Femur (tissue), 1 donor: ENCODE measurements around the gene LEAP2.

Experiments used
- DNase-seq: peaks from one replicate; pipeline ENCODE4 v3.0.0-alpha.2; 2017

LEAP2 gene, protein sequence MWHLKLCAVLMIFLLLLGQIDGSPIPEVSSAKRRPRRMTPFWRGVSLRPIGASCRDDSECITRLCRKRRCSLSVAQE

DNA sequence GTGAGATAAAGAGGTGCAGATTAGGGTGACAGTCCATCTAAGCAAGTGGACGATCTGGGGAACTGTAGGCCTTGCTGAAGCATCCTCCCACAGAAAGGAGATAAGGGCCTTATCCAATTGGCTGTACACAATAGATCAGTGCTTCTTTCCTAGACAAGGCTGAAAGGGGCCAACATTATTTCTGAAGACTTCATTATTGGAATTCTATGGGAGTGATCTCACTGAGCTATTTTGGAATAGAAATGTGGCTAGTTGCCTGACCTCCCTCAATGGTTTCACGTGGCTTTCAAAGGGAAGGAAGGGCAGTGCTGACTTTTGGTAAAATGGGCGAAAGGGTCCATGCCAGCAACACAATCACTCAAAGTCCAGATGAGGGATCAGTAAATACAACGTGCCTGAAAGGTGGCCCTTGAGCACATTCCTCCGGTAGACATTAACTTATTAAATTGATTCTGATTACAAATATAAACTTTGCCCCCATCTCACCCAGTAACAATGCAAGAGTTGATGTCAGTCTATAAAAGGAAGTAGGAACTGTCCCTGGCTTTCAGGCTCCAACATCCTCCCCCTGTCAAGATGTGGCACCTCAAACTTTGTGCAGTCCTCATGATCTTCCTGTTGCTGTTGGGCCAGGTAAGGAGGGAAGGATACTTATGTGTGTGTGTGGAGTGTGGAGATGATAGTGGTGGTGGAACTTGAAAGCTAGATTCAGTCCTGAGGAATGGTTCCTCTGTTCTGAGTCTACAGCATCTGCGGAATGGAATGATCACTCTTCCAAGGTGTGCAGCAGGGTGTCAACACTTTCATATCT, at the start of gene LEAP2:
Gene LEAP2, plus strand, starts transcription at position 550 of the 811 bp plus-strand sequence. Its CDS starts 27 bp downstream, at position 577.
- no peak for DNase-seq

DNA sequence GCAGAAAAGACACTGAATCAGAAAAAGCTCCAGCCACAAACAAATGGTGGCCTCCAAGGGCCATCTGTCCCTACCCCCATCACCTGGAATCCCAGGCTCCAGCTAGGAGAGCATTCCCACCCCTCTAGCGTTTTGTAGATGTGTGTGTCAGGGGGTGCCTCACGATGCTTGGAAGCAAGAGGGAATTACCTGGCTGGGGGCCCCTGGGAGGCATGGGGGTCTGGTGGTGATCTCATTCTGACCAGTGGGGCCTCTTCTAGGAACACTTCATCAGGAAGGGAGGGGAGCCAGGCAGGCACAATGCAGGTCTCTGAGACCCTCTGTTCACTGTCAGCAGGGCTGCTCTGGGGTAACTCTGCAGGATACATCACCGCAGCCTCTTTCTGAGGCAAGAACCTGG, 49.0 kb upstream of the LEAP2 start:
- no peak for DNase-seq

DNA sequence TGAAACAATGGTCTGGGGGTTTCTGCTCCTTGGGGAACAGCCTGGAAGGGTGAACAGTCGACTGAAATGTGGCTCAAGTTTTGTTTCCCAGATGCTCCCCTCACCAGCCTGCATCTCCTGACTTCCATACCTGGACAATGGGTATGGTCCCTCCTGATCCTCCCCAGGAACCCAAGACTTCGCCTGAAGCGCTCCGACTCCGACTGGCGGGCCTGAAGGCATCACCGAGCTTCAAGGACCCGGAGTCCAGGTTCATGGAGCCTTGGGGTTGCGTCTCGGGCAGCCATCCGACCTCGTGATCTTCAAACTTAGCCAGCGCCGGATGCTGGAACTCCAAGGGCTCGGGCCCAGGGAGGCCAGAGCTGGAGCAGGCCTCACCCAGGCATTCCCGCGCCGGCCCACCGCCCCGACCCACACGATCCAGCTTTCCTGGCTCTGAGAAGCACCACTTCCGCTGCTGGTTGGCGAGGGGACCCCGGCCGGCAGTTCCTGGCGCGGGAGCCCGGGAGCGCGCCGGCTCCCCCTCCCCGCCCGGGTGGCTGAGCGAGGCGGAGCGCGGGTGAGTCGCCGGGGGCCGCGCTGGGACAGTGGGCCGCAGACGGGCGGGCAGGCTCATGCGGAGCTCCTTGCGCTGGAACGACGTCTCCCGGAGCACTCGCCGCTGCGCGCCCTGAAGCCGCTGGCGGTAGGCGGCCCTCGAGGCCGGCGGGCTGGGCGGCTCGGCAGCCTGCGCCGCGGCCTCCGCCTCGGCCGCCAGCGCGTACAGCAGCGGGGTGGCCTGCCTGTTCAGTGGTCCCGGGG, 48.2 kb upstream of the LEAP2 start:
- no peak for DNase-seq

DNA sequence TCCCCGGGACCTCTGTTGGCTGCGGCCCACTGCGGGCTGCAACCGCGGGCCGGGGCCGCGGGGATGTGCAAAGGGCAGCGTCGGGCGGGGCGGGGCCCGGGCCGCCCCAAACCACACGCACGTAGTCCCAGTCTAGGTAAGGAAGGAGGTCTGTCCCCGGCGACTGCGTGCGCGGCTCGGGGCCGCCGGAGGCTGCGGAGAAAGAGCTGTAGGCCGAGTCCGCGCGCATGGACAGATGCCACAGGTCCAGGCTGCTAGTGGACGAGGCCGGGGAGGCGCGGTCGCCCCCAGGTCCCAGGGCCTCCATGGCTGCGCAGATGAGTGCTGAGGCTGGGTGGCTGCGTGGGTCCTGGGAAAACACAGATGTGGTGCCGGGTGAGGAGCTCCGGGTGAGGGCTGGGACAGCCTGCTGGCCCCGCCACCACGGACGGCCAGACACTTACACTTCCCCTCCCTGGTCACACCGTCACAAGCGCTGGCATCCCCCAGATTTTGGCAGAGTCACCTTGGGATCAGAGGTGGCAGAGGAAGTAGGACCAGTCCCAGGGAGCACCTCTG, 47.6 kb upstream of the LEAP2 start:
- DNase-seq: no peak

DNA sequence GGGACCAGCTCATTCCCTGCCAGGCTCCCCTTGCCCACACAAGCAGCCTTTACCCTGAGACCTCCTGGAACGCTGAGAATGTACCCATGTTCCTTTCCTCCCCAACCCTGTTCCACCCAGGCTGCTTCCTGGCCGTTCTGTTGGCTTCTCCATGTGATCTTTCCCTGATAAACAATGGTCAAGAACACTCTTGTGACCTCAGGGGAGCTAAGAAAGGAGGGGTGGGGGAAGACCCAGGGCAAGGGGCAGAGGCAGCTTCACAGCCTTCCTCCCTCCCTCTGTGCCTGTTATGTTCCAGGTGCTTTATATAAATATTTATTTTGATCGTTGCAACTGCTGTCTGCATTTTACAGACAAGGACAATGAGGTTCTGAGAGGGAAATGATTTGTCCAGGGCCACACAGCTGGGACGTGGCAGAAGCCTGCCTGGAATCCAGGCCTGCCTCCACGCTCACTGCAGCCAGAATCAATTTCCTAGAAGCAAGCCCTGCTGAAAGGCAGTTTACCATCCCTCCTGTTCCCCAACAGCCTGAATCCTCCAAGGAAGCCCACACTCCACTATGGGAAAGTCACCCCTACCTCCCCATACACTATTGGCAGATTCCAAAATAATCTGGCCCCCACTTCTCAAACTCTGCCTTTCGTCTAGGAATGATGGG, 46.9 kb upstream of the LEAP2 start:
- no peak for DNase-seq

DNA sequence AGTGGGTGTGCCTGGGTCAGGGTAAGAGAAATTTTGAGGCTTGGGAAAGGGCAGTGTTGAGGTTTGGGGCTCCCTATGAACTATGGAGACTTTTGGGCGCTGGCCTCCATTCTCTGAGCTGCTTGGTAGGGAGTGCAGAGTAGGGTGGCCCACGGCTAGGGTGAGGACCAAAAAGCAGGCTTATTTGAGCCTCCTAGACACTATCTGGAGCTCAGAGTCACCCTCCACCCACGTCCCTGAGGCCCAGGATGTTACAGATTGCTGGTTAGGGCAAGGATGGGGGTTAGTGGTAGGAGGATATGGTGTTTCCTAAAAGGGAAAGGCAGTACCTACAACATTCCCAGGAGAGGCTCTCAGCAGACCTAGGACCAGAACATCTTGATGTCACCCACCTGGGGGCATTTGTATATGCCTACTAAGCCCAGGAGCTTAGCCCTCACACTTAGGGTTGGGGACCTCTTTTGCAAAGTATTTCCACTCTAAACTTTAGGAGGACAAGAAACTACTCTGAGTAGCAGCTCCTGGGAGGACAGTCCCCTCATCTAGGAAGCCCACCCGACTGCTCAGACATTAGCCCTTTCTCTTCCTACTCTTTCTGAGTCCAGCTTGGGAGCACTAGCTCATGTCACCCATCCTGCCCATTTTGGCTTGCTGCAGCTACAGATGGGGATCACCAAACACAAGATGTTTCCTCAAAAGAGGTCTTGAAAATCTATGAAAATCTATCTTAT, 45.4 kb upstream of the LEAP2 start:
- no peak for DNase-seq

DNA sequence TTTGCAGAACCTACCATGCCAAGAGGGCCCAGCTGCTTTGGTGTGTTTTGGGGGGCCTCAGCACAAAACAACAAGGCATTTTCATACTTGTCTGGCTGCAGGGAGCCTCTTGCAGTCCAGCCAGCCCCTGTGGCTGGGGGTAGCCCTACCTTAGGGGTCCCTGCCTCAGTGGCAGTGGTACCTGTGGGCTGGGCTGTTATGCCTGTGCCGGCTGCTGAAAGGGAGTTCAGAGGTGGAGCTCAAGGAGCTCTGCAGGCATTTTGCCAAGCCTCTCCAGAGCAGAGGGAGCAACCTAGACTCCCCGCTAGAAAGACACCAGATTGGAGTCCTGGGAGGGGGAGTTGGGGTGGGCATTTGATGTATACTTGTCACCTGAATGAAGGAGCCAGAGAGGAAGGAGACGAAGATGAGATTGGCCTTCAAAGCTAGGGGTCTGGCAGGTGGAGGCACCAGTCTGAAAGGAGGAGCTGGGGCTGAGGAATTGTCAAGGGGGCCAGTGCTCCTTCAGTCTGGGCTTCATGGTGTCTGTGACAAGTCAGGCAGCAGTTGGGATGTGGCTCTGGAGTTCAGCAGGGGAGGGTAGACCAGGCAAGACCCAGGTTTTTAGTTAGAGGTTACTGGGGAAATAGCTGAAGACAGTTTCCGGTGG, 44.5 kb upstream of the LEAP2 start:
- no peak for DNase-seq

DNA sequence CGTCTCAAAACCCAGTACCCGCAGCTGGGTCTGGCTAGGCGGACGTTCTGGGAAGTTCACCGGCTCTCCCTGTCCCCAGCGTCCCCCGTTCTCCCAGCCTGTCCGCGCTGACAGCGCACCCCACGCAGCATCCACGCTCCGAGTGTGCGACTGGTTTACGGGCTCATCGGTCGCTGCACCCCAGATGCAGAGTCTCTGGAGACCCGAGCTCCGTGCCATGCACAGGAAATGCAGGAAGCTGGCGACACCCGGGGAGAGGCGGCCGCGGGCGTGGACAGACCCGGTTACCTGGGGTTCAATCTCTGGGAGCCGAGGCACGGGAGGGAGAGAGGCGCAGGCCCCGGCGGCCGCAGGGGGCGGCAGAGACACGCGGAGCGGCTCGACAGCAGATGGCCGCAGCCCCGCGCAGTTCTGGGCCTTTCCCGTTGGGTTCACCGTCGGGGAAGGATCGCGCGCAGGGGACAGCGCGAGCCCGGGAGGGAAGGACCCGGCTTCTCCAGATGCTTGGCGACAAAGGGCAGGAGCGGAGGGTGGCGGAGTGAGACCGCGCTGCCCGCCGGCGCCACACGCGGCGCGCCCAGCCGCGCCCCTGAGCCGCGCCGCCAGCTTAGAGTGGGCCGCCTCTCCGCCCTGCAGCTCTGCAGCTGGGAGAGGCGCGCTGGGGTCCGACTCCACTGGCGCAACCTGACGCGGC, 43.6 kb upstream of the LEAP2 start:
- DNase-seq: peak; percentile 78

DNA sequence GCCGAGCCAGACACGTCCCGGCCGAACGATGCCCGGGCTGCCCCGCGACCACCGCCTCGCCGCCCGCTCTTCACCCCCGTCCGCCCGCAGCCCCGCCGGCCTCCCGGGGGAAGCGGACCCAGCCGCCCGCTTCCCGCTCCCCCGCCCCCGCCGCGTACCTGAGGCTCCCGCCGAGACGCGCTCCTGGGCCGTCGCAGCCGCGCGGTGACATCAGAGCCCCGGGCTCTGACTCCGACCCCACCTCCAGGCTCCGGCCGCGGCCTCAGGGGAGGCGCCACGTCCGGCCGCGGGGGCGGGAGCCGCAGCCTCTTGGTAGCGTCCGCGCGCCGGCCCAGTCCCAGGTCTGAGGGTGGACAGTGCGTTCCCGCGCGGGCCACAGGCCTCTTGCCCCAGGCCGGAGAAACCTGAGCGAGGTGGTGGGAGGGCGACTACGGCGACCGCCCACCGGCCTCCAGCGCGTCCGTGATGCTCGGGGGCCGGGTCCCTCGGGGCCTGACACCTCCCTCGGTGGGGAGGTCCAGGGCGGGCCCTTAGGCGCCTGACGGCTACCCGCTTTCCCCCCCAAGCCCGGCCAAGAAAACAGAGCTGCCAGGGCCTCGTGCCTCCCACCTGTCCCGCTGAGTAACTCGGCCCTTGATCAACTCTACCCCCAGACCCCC, 42.9 kb upstream of the LEAP2 start, which contains the start of gene SHROOM1:
Gene SHROOM1, minus strand, starts transcription at position 212 of the 659 bp plus-strand sequence. CDS start 4,507 bp downstream, outside the sequence.
- DNase-seq: peak; percentile 55

DNA sequence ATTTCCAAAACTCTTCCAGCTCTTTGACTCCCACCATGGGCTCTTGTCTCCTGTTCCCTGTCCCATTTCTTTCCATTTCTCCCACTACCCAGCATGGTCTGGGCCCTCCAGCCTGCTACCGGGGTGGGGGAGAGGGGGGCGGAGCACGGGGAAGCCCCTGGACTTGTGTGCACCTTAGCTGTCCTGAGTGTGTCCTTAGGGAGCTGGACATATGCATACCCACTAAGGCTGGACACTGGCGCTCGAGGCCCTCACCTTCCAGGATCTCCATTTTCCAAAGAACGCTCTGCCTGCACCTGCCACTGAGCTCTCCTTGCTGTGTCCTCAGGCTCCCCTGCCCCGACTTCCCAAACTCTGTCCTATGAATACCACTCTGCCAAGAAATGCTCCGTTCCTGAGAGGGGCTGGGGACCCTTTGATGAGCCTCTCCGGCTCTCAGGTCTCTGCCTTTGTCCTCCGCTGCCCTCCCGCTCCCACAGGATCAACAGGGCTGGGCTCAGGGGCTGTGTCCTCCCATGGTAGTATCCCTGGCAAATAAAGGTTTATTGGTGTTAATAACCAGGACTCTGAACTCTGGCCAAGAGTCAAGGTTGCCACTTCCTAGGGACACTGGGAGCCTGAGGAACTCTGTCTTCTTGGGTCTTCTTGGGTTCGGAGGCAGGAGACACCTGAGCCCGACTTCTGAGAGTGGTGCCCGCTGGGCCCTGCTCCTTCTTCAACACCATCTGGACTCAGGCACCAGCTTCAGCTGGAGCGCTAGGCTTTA, 42.2 kb upstream of the LEAP2 start:
- no peak for DNase-seq

DNA sequence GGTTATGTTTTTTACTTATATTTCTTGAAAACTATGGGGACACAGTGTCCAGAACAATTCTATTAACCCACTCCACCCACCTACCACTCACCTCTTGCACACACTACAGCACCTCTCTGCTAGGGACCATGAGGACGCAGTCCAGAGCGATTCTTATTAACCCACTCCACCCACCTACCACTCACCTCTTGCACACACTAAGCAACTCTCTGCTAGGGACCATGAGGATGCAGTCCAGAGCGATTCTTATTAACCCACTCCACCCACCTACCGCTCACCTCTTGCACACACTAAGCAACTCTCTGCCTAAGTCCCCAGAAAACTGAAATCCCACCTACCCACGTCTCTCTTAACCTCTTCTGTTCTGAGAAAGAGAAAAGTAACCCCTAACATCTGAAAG, 40.9 kb upstream of the LEAP2 start:
- no peak for DNase-seq

DNA sequence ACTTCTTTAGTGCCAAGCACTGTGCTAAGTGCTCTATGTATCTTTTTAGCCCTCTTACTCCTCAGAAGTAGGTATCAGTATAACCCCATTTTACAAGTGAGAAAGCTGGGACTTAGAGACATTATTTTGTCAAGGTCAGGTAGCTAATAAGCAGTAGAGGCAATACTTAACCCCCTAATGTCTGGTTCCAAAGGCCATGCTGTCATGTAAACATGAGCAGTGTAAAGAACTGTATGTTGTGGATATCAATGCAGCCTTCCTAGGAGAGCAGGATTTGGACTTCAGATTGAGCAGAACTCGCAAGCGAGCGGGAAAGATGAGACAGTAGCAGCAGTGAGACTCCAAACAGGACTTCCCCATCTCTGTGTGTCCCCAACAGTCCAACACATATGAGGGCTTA, 39.4 kb upstream of the LEAP2 start:
- DNase-seq: no peak

DNA sequence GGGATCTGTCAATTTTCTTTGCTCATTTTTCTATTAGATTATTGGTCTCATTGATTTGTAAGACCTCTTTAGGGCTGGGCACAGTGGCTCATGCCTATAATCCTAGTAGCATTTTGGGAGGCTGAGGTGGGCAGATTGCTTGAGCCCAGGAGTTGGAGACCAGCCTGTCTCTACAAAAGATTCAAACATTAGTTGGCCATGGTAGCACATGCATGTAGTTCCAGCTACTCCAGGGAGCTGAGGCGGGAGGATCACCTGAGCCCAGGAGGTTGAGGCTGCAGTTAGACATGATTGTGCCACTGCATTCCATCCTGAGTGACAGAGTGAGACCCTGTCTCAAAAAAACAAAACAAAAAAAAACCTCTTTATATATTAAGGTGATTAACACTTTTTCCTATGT, 36.6 kb upstream of the LEAP2 start:
- no peak for DNase-seq

DNA sequence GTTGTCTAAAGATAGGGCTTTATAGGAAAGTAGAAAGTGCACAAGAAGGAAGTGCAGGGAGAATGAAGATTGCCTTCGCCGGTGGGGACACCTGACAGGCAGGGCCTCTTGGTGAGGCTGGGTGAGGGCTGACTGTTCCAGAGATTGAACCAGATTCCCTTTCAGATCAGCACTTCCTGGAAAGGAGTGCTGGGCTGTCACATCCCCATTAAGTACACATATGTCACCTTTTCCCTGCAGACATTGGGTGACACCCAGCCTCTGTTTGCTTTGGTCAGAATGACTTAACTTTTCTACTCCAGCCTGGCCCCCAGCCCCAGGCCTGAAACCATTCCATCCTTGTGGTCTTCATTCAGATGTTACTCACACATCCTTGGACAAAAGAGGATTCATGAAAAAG, 35.6 kb upstream of the LEAP2 start:
- DNase-seq: no peak

DNA sequence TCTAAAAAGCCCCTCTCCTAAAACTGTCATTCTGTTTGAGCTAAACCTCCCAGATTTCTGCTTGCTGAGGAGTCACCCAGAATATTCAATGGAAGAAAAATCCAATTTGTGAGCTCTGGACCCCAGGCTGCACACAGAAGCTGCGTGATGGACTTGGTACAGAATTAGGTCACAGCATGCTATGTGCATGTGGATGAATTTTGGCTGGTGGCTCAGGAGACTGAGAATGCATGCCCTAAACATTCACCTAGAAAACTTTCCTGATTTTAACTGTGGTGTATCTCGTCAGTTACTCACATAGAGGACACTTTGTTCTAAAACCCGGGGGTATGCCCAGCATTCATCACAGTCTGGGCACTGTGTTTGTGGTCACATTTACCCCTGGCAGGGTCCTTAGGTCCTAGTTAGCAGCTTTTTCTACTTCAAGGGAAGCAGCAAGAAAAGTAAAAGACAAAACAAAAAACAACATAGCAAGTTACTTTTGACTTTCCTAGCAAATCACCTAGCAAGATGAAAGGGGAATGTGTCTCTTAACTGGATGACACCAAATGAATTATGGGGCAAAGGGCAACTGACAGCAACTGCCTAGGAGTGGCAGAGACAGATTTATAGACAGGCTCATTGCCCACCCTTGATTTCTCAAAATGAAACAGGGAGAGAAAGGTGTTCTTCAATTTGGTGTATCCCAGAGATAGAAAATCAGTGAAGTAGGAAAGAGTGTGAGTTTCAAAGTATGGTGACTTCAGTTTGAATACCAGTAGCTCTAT, 34.8 kb upstream of the LEAP2 start:
- DNase-seq: no peak

DNA sequence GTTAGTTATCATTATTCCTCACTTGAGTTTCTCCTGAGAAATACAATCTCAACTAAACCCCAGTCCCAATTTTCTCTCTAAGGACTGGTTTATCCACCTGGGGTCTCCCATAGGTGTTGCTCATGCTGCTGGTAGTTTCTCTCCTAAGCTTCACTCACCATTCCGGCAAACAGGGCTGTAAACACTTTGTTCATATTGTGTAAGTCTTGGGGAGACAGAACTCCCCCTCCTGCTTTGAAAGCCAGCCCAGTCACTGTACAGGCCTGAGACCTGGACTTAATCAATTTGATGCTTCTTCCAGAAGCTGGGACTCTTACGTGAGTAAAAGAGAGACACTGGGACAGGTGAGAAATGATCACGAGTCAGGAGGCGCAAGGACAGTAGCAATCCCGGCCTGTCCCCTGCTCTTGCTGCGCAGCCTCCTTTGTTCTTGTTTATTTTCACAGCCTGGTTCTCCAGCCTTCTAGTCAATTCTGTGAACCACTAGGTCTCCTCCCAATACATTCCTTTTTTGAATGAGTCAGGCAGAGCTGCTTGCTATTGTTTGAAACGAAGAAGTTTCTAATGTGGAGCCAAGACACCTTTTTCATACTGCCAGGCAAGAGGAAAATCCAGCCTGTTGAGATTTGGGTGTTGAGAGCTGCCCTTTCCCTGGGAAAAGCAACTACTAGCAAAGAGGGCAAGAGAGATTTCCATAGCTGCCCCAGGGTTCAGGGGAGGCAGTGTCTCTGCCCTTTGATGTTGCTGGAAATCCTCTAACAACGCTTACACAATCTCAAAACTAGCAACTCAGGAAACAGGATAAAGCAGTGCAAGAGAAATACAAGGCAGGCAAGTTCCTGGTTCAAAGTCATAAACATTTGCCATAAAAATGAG, 33.8 kb upstream of the LEAP2 start:
- DNase-seq: no peak

DNA sequence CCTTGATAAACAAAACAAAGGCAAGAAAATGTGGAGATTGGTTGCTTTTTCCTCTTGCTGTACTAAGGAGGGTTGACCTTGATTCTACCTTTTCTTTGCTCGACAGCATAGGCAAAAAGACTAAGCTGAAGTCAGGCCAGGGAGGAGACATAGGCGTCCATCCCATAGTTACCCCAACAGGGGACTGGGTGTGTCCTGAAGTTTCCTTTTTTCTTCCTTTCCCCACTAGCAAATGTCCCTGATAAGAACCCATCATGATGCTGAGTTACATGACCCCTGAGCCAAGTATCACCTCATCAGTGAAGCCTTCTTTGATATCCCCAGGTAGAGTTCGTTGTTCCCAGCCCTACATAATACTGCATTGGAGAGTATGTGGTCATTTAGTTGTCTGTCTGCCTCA, 33.2 kb upstream of the LEAP2 start:
- no peak for DNase-seq

DNA sequence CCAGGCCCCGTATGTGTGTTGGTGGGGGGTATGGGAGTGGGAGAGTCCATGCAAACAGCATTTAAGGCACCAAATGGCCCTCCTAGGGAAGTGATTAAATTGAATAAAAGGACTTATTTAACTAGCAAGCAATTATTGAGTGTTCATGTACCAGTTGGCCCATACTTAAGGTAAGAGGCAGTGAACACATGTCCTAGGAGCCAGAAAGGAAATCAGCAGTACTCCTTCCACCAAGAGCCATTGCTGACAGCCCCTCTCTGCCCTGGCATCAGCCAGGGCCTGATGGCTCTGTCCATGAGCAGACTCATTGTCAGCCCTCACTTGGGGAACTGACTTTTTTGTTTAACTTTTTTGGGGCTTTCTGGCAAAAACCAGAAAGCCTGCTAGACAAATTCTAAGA, 32.6 kb upstream of the LEAP2 start:
- no peak for DNase-seq
